Stomach smooth muscle (tissue), 2 donors: ENCODE results near the gene APOBEC3A.
"Not testable (repeated sequence)": the region's sequence is repeated elsewhere in the genome, so short reads cannot be mapped to it uniquely, and the experiment has no call there.

Source experiments
- H3K27ac ChIP-seq: one replicate; pipeline ENCODE4 v1.7.0; 2013; ENCODE audit warnings: mild to moderate bottlenecking, low read length, inconsistent platforms
- H3K27me3 ChIP-seq, 2 donors: one replicate each; pipeline ENCODE4 v1.7.0; 2013; ENCODE audit warnings: low read length in 2 of 2; ENCODE audit not compliant: insufficient read depth in 2 of 2, control insufficient read depth in 1 of 2
- H3K36me3 ChIP-seq, 2 donors: one replicate each; pipeline ENCODE4 v1.7.0; 2013; ENCODE audit warnings: low read length in 2 of 2; ENCODE audit not compliant: control insufficient read depth in 2 of 2, insufficient read depth in 2 of 2
- H3K4me1 ChIP-seq: one replicate; pipeline ENCODE4 v1.7.0; 2013; ENCODE audit warnings: low read length; ENCODE audit not compliant: control insufficient read depth, insufficient read depth
- H3K4me3 ChIP-seq, 2 donors: one replicate each; pipeline ENCODE4 v1.7.0; 2013; ENCODE audit warnings: low read length in 2 of 2
- H3K9ac ChIP-seq, 2 donors: one replicate each; pipeline ENCODE4 v1.7.0; 2013; ENCODE audit warnings: low read length in 2 of 2, mild to moderate bottlenecking in 1 of 2
- H3K9me3 ChIP-seq, 2 donors: one replicate each; pipeline ENCODE4 v1.7.0; 2013; ENCODE audit warnings: low read length in 2 of 2; ENCODE audit not compliant: control insufficient read depth in 2 of 2
- donor health status: healthy.
- donor health status: Pancreatic carcinoma.

Gene APOBEC3A

DNA sequence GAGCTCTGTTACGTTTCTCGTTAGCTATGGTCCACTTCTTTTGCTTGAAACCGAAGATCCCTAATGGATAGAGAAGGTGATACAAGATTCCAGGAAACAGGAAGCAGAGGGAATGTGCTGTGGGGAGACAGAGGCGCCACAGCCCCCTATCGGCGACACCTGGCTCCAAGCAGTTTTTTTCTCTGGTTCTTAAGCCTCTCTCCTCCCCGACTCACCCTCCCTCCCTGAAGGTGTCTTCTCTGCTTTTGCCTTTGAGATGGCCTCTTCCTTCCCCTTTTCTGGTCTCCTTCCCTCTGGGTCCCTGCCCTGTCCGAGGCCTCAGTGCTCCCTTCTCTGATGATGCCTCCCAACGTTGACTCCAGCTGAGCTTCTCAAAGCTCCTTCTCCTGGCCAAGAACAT, 14.2 kb upstream of the APOBEC3A start:
- H3K4me1 ChIP-seq = no peaks in the 10 kb centered on the region
- H3K4me3 ChIP-seq = no peak overlapping the region
- H3K36me3 ChIP-seq = no peaks in the 10 kb centered on the region
- no peak overlapping the region for H3K9ac ChIP-seq
- no peaks in the 10 kb centered on the region for H3K9me3 ChIP-seq
- H3K27ac ChIP-seq = no peak overlapping the region
- H3K27me3 ChIP-seq = peaks cover 8 to 10% of the 10 kb centered on the region in 2 donors

DNA sequence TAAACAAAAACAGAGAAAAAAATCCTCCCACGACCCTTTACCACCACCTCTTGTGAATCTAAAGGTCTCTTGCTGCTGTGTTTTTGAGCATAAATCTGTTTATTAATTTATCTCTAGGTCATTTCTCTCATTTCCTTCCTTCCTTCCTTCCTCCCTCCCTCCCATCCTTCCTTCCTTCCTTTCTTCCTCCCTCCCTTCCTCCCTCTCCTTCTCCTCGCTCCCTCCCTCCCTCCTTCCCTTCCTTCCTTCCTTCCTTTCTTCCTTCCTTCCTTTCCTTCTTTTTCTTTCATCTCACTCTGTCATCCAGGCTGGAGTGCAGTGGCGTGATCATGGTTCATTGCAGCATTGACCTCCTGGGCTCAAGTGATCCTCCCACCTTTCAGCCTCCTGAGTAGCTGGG, 13.5 kb upstream of the APOBEC3A start:
- Histone ChIP-seq H3K9ac (no peak overlapping the region), H3K36me3 (no peaks in the 10 kb centered on the region), H3K27ac (no peak overlapping the region), H3K4me1 (no peaks in the 10 kb centered on the region), H3K27me3 (peaks cover 8 to 10% of the 10 kb centered on the region in 2 donors), H3K9me3 (no peaks in the 10 kb centered on the region), H3K4me3 (no peak overlapping the region)

DNA sequence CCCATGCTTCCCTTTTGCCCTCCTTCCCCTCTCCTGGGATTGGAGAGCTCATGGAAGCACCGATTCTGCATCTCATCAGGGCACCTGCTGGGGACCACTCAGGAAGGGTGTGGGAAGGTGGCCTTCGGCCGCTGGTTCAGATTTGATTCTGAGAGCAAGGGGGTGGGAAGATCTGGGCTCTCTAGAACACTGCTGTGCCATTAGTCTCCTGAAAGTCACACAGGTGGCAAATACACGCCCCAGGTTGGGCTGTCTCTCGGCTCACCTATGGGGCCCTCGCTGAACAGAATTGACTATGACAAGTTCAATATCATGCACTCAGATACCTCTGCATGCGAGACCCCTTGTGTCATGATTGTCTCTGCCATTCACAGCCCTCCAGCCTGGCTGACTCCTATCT, 12.8 kb upstream of the APOBEC3A start:
- Histone ChIP-seq H3K4me1 (no peaks in the 10 kb centered on the region), H3K9ac (no peak overlapping the region), H3K4me3 (no peak overlapping the region), H3K27ac (no peak overlapping the region), H3K36me3 (no peaks in the 10 kb centered on the region), H3K9me3 (no peaks in the 10 kb centered on the region), H3K27me3 (peaks cover 8 to 10% of the 10 kb centered on the region in 2 donors)

GRCh38 chr22:38945706-38946338, 11.6 kb upstream of the APOBEC3A start:
- H3K9ac ChIP-seq, H3K4me1 ChIP-seq, H3K9me3 ChIP-seq, H3K4me3 ChIP-seq, H3K36me3 ChIP-seq, H3K27ac ChIP-seq: not testable (repeated sequence)
- peaks cover 8 to 10% of the 10 kb centered on the region in 2 donors for H3K27me3 ChIP-seq

DNA sequence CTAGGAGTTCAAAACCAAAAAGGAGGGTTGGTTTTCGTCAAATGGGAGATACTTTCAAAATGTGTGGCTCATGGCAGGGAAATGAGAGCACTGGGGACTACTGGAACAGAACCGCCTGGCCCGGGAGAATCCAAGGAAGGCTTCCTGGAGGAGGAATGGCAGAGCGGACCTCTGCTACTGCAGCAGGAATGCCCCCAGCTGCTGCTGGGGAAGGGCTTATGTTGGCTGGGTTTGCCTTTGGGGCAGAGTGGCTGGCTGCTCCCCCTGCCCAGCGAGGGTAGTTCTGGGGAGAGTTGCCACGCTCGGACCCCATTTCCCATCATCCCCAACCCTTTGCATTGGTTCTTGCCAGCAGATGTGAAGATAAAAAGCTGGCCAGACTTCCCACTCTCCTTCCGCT, 10.6 kb upstream of the APOBEC3A start:
- Histone ChIP-seq H3K9me3 (no peaks in the 10 kb centered on the region), H3K36me3 (no peaks in the 10 kb centered on the region), H3K4me1 (no peaks in the 10 kb centered on the region), H3K9ac (no peak overlapping the region), H3K4me3 (no peak overlapping the region), H3K27me3 (peaks cover 8 to 10% of the 10 kb centered on the region in 2 donors), H3K27ac (no peak overlapping the region)

DNA sequence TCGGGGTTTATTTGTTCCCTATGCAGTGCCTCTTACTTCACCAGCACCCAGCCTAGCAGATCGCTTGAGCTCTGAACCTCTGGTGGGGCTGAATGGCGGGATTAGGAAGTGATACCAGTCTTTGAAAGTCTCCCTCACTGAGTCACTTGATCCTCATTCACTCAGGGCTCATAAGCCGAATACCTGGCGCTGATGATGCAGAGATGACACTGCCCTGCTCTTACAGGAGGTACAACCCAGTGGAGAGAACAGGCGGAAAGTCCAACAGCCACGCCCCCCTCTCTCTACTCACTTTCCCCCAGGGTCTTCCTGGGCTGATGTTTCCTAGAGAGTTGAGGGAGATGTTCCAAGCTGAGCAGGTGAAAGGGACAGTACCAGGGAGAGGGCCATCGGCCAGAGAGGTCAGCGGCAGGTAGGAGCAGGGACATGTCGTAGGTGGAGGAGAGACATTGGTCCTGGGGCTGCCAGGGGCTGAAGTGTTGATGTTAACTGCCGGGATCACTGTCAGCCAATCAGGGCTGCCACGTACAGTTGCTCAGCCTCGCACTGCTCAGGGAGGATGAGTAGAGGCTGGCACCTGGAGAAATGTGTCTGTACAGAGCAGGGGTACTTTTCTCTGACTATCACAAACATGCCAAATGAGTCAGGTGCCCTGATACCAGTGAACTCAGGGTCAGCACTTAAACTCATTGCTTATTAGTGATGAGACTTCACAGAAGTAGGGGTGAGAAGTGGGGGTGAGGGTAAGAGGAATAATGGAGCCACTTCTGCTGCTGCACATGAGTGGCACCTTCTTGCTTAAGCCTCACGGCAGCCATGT, 9.9 kb upstream of the APOBEC3A start:
- Histone ChIP-seq H3K9ac (no peak overlapping the region), H3K27me3 (peaks cover 8 to 10% of the 10 kb centered on the region in 2 donors), H3K9me3 (no peaks in the 10 kb centered on the region), H3K36me3 (no peaks in the 10 kb centered on the region), H3K4me1 (no peaks in the 10 kb centered on the region), H3K4me3 (no peak overlapping the region), H3K27ac (no peak overlapping the region)

DNA sequence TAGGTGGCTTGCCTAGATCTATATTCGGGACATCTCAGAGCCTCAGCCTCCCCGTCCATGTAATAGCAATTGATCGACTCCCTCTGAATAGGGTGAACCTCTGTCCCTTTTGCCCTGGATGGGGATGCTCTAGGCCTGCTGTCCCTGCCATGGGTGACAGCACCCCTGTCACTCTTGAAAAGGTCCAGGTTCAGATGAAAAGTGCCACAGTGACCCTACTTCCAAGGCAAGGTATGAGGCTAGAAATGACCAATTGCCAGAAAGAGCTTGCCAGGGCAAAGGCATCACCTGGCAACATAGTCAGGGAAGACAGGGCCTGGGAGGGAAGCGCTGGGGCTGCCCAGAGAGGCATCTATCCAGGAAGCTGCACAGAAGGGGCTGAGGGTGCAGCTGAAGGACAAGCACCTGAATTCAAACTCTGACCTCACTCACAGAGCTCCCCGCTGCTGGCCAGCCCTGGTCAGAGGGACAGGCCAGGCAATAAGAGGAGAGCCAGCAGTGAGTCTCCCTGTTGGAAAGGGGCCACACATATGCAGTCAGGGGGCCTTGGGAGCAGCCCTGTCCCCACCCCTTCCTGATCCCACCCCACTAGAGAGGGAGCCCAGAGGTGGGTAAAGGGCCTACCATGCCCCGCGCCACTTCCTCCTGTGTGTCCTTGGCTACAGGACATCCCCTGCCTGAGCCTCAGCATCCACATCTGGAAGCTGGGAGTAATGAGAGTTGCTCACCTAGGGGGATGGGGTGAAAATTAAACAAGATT, 9.0 kb upstream of the APOBEC3A start:
- no peaks in the 10 kb centered on the region for H3K9me3 ChIP-seq
- H3K4me1 ChIP-seq = no peaks in the 10 kb centered on the region
- no peak overlapping the region for H3K27ac ChIP-seq
- H3K36me3 ChIP-seq = no peaks in the 10 kb centered on the region
- H3K9ac ChIP-seq = no peak overlapping the region
- peaks cover 8 to 10% of the 10 kb centered on the region in 2 donors for H3K27me3 ChIP-seq
- H3K4me3 ChIP-seq = no peak overlapping the region

DNA sequence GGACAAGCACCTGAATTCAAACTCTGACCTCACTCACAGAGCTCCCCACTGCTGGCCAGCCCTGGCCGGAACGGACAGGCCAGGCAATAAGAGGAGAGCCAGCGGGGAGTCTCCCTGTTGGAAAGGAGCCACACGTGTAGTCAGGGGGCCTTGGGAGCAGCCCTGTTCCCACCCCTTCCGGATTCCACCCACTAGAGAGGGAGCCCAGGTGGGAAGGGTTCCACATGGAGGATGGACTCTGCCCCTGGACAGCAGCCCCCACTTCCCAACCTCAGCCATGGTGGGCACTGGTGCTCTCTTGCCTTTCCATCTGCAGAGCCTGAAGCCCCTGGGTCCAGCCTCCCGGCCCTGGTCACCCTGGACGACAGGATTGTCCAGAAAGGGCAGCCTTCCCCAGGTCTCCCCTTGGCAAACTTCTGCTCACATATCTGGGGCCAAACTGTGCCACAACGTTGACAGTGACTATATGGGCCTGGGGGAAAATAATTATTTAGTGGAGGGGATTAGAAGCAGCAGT, 7.5 kb upstream of the APOBEC3A start:
- H3K9ac ChIP-seq = no peak overlapping the region
- no peak overlapping the region for H3K27ac ChIP-seq
- no peaks in the 10 kb centered on the region for H3K4me1 ChIP-seq
- peaks cover 0 to 1% of the 10 kb centered on the region in 2 donors for H3K27me3 ChIP-seq
- no peaks in the 10 kb centered on the region for H3K9me3 ChIP-seq
- H3K36me3 ChIP-seq = no peaks in the 10 kb centered on the region
- no peak overlapping the region for H3K4me3 ChIP-seq

DNA sequence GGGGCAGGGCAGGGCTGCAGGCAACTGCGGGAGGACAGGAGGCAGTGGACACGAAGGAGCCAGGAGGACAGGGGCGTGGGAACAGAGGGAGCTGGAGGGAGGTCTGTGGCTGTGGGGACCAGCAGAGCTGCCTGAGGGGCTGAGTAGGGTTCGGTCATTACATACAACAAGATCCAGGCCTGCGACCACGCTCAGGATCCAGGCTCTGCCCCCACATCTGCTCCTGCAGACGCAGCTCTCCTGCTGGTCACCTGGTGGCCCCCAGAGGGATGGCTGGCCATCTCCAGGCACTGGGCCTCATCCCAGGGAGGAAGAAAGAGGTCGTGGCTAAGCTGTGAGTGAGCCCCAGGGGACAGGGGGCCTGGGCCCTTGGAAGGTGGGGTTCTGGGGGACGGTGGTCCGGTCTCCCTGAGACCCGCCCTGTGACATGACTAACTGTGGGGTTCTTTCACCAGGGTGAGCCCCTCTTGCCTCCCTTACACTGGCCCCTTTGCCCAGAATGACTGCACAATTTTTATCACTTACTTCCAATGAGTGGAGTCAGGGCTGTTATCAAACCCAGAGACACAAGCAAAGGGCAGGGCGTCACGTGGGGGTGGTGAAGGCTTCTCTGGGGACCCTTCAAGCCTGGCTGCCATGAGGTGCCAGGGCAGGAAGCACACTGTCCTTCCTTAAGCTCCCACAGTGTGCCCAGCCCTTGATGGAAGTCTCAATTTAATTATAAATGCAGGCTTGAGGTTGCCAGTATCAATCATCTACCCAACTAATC, 6.7 kb upstream of the APOBEC3A start:
- Histone ChIP-seq H3K36me3 (no peaks in the 10 kb centered on the region), H3K27me3 (no peaks in the 10 kb centered on the region), H3K27ac (no peak overlapping the region), H3K4me1 (no peaks in the 10 kb centered on the region), H3K4me3 (no peak overlapping the region), H3K9ac (no peak overlapping the region), H3K9me3 (no peaks in the 10 kb centered on the region)

- no peaks in the 10 kb centered on the region for H3K36me3 ChIP-seq
- no peak overlapping the region for H3K27ac ChIP-seq
- H3K9me3 ChIP-seq = no peaks in the 10 kb centered on the region
- H3K4me1 ChIP-seq = no peaks in the 10 kb centered on the region
- H3K9ac ChIP-seq = no peak overlapping the region
- no peak overlapping the region for H3K4me3 ChIP-seq
- H3K27me3 ChIP-seq = no peaks in the 10 kb centered on the region
Observed at GRCh38 chr22:38951734-38952133, 5.7 kb upstream of the APOBEC3A start.
